Astrocyte of the cerebellum (primary cell): ENCODE measurements around the gene C12orf43.

ENCODE experiments used
- DNase-seq: peaks from one replicate; pipeline ENCODE4 v3.0.0-alpha.2; 2011; ENCODE audit warnings: low read depth
- H3K4me3 ChIP-seq: 2 replicates; pipeline ENCODE4 v1.5.1; 2011; ENCODE audit warnings: mild to moderate bottlenecking, low read depth, low read length, moderate library complexity
- CTCF ChIP-seq: IDR thresholded peaks from 2 replicates; pipeline ENCODE4 v1.5.1; 2012; ENCODE audit warnings: low read length, low read depth, moderate library complexity, mild to moderate bottlenecking; ENCODE audit errors: missing control alignments
- in situ Hi-C: cut with HindIII; loops from 2 replicates; pipeline ENCODE4 v1.10.0; 2017; ENCODE audit warnings: low sequenced_read_pairs

C12orf43 gene

GRCh38 chr12:120979862-120980696 is 36.2 kb downstream of the C12orf43 start:
- H3K4me3 ChIP-seq, result no peak overlapping the region
- no peak for TF ChIP-seq CTCF
- in situ Hi-C loops, result no loop called here
- DNase-seq, result no peak

DNA sequence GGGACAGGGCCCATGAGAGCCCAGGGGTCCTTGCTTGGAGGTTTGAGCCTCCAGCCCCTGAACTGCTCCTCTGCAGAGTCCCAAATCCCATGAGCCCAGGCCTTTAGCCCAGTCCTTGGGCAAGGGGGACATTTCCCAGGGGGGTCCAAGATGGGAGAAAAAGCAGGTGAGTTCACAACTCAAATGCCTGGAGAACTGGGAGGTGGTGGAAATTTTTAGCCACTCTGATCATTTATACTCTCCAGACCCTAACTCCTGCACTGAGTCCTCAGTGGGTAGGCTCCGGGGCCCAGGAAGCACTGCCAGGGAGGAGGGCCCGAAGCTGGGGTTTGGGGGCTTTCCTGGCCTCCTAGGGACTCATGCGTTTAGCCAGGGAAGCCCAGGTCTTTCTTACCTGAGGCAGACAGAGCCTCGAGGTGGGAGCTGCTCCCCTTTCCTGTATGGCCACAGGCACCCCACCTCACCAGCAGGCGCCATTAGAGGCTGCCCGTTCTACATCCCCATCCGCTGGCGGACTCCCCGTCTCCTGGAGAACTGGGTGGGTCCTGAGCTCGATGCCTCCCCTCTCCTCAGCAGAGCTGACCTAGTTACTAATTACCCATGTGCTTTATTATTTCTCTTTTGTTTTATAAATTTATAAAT is 36.9 kb downstream of the C12orf43 start:
- no peak for DNase-seq
- TF ChIP-seq CTCF, result no peak
- in situ Hi-C loops, result no loop called here
- no peak overlapping the region for H3K4me3 ChIP-seq

DNA sequence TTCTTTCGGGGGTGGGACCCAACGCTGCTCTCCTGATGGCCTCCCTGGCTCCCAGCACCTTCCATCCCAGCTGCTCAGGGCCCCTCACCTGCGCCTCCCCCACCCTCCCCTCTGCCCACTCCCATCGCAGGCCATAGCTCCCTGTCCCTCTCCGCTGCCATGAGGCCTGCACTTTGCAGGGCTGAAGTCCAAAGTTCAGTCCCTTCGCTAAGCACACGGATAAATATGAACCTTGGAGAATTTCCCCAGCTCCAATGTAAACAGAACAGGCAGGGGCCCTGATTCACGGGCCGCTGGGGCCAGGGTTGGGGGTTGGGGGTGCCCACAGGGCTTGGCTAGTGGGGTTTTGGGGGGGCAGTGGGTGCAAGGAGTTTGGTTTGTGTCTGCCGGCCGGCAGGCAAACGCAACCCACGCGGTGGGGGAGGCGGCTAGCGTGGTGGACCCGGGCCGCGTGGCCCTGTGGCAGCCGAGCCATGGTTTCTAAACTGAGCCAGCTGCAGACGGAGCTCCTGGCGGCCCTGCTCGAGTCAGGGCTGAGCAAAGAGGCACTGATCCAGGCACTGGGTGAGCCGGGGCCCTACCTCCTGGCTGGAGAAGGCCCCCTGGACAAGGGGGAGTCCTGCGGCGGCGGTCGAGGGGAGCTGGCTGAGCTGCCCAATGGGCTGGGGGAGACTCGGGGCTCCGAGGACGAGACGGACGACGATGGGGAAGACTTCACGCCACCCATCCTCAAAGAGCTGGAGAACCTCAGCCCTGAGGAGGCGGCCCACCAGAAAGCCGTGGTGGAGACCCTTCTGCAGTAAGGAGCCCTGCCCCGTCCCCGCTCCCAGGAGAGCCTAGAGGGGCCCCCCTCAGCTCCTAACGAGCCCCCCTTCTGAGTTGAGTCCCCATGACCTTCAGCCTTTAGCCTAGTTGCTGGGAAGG is 37.7 kb downstream of the C12orf43 start, which contains the start of gene HNF1A:
TSS of gene HNF1A (plus strand) at position 248 of the 924 bp plus-strand sequence. CDS start at position 474, 226 bp downstream.
- no peak for TF ChIP-seq CTCF
- no peak within 1 kb of the TSS for H3K4me3 ChIP-seq
- no peak for DNase-seq
- in situ Hi-C loops, result no loop called here

GRCh38 chr12:120977531-120978295 is 38.6 kb downstream of the C12orf43 start:
- H3K4me3 ChIP-seq, result no peak overlapping the region
- TF ChIP-seq CTCF, result no peak
- DNase-seq, result no peak
- in situ Hi-C loops, result no loop called here

- no peak for TF ChIP-seq CTCF
- DNase-seq, result no peak
- in situ Hi-C loops, result no loop called here
- H3K4me3 ChIP-seq, result no peak overlapping the region
These were observed 43.3 kb downstream of the C12orf43 start for GRCh38 chr12:120972870-120973543.
